GM12873 (cell line): ENCODE data around the gene DDX39B.

Experiments used
- TF ChIP-seq, protein P1 (sequence below): IDR thresholded peaks from 2 replicates; pipeline ENCODE4 v1.5.1; 2012; ENCODE audit warnings: low read depth, mild to moderate bottlenecking, moderate library complexity, low read length, control low read depth; ENCODE audit not compliant: insufficient read depth; ENCODE audit errors: missing control alignments

DDX39B gene

DNA sequence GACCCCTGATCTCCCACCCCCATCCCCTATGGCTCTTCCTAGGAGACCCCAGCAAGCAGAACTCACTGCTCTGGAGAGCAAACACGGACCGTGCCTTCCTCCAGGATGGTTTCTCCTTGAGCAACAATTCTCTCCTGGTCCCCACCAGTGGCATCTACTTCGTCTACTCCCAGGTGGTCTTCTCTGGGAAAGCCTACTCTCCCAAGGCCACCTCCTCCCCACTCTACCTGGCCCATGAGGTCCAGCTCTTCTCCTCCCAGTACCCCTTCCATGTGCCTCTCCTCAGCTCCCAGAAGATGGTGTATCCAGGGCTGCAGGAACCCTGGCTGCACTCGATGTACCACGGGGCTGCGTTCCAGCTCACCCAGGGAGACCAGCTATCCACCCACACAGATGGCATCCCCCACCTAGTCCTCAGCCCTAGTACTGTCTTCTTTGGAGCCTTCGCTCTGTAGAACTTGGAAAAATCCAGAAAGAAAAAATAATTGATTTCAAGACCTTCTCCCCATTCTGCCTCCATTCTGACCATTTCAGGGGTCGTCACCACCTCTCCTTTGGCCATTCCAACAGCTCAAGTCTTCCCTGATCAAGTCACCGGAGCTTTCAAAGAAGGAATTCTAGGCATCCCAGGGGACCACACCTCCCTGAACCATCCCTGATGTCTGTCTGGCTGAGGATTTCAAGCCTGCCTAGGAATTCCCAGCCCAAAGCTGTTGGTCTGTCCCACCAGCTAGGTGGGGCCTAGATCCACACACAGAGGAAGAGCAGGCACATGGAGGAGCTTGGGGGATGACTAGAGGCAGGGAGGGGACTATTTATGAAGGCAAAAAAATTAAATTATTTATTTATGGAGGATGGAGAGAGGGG lies 31.7 kb upstream of the DDX39B start:
- TF ChIP-seq, protein P1, sequence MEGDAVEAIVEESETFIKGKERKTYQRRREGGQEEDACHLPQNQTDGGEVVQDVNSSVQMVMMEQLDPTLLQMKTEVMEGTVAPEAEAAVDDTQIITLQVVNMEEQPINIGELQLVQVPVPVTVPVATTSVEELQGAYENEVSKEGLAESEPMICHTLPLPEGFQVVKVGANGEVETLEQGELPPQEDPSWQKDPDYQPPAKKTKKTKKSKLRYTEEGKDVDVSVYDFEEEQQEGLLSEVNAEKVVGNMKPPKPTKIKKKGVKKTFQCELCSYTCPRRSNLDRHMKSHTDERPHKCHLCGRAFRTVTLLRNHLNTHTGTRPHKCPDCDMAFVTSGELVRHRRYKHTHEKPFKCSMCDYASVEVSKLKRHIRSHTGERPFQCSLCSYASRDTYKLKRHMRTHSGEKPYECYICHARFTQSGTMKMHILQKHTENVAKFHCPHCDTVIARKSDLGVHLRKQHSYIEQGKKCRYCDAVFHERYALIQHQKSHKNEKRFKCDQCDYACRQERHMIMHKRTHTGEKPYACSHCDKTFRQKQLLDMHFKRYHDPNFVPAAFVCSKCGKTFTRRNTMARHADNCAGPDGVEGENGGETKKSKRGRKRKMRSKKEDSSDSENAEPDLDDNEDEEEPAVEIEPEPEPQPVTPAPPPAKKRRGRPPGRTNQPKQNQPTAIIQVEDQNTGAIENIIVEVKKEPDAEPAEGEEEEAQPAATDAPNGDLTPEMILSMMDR: no peak

DNA sequence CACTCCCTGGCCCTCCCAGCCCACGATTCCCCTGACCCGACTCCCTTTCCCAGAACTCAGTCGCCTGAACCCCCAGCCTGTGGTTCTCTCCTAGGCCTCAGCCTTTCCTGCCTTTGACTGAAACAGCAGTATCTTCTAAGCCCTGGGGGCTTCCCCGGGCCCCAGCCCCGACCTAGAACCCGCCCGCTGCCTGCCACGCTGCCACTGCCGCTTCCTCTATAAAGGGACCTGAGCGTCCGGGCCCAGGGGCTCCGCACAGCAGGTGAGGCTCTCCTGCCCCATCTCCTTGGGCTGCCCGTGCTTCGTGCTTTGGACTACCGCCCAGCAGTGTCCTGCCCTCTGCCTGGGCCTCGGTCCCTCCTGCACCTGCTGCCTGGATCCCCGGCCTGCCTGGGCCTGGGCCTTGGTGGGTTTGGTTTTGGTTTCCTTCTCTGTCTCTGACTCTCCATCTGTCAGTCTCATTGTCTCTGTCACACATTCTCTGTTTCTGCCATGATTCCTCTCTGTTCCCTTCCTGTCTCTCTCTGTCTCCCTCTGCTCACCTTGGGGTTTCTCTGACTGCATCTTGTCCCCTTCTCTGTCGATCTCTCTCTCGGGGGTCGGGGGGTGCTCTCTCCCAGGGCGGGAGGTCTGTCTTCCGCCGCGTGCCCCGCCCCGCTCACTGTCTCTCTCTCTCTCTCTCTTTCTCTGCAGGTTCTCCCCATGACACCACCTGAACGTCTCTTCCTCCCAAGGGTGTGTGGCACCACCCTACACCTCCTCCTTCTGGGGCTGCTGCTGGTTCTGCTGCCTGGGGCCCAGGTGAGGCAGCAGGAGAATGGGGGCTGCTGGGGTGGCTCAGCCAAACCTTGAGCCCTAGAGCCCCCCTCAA lies 30.5 kb upstream of the DDX39B start, which contains the start of gene LTA:
Gene LTA, plus strand, starts transcription at position 249 of the 871 bp plus-strand sequence. Its CDS starts 454 bp downstream, at position 703.
- TF ChIP-seq, protein P1: no peak

DNA sequence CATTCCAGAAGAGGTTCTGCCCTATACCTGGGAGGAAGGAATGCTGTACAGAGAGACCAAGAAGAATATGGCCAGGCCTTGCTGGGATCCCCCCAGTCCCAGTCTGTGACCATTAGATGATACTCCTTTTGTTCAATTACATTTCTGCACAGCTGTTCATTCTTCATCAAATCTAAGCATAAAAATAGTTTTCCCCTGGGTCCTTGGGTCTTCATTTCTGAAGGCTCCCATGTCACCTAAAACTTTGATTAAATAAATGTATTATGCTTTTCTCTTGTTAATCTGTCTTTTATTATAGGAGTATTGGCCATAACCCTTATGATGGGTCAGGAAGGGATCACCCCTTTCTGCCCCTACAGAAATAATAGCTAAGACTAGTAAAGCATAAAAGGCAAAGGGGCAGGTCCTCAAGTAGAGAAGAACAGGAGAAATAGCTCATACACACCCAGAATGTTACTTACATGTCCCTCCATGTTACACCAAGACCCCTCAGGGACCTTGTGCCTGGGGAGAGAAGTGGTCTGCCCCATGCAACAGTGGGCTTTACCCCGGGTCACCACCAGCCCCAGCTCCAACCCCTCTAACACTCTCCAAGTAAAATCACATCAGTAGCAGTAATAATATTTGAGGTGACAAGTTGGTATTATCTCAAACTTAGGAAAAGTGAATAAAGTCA lies 28.2 kb upstream of the DDX39B start:
- TF ChIP-seq, protein P1: no peak

DNA sequence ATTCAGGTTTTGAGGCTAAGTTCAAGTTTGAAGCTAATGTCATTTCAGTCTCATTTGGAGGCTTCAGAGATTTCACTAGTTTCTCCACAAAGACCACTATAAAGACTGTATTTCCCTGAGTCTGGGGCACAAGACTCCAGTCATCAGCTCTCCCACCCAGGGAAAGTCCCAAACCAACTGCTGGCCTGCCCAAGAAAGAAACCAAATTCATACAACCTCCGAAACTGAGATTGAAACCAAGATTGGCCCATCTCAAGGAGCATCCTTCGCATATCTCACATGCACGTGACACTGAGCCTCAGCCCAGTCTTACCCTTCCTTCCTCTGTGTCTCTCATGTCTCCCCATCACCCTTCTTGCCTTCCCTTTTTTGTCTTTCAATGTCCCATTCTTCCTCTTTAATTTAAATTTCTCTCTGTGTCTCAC lies 26.7 kb upstream of the DDX39B start:
- TF ChIP-seq, protein P1: no peak

DNA sequence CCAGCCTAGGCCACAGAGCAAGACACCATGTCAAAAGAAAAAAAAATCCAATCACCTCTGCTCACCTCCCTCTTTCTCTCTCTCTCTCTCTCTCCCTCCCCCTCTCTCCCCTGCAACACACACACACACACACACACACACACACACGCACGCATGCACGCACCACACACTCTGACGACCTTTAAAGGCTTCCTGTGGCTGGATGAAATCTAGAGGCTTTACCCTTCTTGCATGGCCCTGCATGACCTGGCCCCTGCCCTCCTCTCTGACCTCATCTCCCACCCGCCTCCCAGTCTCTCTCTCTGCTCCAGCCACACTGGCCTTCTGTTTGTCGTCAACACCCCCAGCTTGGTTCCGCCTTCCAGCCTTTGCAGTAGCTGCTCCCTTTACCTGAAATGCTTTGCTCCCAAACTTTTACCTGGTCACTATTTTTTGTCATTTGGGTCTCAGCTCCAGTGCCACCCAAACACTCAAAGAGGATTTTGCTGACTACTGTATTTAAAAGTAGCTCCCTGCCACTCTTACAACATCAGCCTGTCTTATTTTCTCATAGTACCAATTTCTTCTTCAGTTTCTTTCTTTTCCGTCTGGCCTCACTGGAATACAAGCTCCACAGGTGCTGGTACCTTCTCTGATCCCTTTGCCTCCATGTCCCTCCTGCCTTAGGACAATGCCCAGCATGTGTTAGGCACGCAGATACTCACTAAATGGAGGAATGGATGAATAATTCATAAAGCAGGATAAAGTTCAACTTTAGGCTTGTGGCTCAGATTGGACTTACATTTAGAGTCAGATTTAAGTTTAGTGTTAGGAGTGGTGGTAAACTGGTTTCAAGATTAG lies 25.9 kb upstream of the DDX39B start:
- TF ChIP-seq, protein P1: no peak

DNA sequence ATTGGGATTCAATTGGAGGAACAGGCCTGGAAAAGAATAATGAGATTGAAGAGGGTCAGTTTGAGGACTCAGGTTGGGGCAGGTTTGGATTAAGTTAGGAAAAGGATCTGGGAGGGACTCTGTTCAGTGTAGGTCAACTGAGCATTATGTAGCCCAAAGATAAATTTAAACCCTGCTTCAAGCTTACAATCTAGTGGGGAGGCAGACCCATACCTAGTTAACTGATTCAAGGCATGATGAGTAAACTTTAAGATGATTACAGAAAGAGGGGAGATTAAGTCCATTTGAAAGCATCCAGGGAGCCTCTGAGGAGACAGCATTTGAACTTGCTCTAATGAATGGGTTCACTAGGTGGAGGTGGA lies 18.9 kb upstream of the DDX39B start:
- TF ChIP-seq, protein P1: no peak
